Spleen (tissue), 7 donors: ENCODE data around the gene CCHCR1.
A peak's percentile ranks its signal among the peaks of the same experiment; 100 is the strongest.

Source experiments
- POLR2A ChIP-seq, 3 donors: fragments of 450-650 bp; IDR thresholded peaks; one replicate each; pipeline ENCODE4 v1.5.1; 2017; ENCODE audit warnings: antibody characterized with exemption in 3 of 3, mild to moderate bottlenecking in 1 of 3
- POLR2AphosphoS5 ChIP-seq, 3 donors: sonication (generic); formaldehyde crosslinking; IDR thresholded peaks; one replicate each; pipeline ENCODE4 v1.5.1; 2017; ENCODE audit warnings: antibody characterized with exemption in 3 of 3
- TF ChIP-seq, protein P1 (sequence below), 11 experiments: fragments of 200-600 bp in 7 of 11; fragments of 450-650 bp in 4 of 11; sonication (generic) in 4 of 11; IDR thresholded peaks in 8 of 11; conservative IDR thresholded peaks in 3 of 11; 1 replicate in 7 of 11; 2 replicates in 4 of 11; pipeline versions ENCODE4 v1.4.0 to v1.8.0; 2016 to 2021; ENCODE audit warnings: antibody characterized with exemption in 11 of 11, inconsistent platforms in 4 of 11, mild to moderate bottlenecking in 1 of 11
- donor health status: DM: no; HTN: no; CAD: no; lungs with moderate emphysema.
- donor health status: DM: no; HTN: no; CAD: no.
- donor health status: DM: no; HTN: no; CAD: no.

- no peak for TF ChIP-seq POLR2AphosphoS5 (IDR thresholded peaks at IDR 0.05)
- TF ChIP-seq, protein P1, sequence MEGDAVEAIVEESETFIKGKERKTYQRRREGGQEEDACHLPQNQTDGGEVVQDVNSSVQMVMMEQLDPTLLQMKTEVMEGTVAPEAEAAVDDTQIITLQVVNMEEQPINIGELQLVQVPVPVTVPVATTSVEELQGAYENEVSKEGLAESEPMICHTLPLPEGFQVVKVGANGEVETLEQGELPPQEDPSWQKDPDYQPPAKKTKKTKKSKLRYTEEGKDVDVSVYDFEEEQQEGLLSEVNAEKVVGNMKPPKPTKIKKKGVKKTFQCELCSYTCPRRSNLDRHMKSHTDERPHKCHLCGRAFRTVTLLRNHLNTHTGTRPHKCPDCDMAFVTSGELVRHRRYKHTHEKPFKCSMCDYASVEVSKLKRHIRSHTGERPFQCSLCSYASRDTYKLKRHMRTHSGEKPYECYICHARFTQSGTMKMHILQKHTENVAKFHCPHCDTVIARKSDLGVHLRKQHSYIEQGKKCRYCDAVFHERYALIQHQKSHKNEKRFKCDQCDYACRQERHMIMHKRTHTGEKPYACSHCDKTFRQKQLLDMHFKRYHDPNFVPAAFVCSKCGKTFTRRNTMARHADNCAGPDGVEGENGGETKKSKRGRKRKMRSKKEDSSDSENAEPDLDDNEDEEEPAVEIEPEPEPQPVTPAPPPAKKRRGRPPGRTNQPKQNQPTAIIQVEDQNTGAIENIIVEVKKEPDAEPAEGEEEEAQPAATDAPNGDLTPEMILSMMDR (IDR thresholded peaks at IDR 0.05 in 8 of 11, conservative IDR thresholded peaks at IDR 0.05 in 3 of 11) = peak; percentile 29 to 89 (median 81)
- no peak for TF ChIP-seq POLR2A (IDR thresholded peaks at IDR 0.05)
These were observed 29.4 kb downstream of the CCHCR1 start for GRCh38 chr6:31128093-31128676.
